ENCODE measurements around the gene CAPN5.

GRCh38 chr11:77144857-77145428 lies 78.2 kb downstream of the CAPN5 start:
- TF ChIP-seq CTCF (IDR thresholded peaks at IDR 0.05) (no peak), POLR2A (IDR thresholded peaks at IDR 0.05) (no peak)
